Psoas muscle (tissue), 8 donors: ENCODE results near the gene KCTD13. TPM values are rescaled to one million over a fixed set of nuclear protein-coding genes. Genes with fewer than 3 reads are reported as not detected.
"Not testable (repeated sequence)": the region's sequence is repeated elsewhere in the genome, so short reads cannot be mapped to it uniquely, and the experiment has no call there.

Experiments used
- ATAC-seq, 4 donors: fragments of 200-7000 bp; cut with Tn5 transposase; one replicate each; pipeline ENCODE4 v1.9.1; 2020; ENCODE audit warnings: moderate library complexity in 3 of 4, mild to moderate bottlenecking in 2 of 4
- DNase-seq, 2 donors: peaks; one replicate each; pipeline ENCODE4 v3.0.0-alpha.2; 2020
- H3K27ac ChIP-seq: fragments of 200-600 bp; one replicate; pipeline ENCODE4 v1.8.0; 2022
- H3K27me3 ChIP-seq, 3 donors: fragments of 200-600 bp in 1 of 3; one replicate each; pipeline versions ENCODE4 v1.6.1 to v1.8.0; 2013 to 2022; ENCODE audit warnings: low read length in 2 of 3, mild to moderate bottlenecking in 2 of 3, moderate library complexity in 1 of 3; ENCODE audit not compliant: insufficient read depth in 3 of 3
- H3K36me3 ChIP-seq, 2 donors: fragments of 200-600 bp in 1 of 2; one replicate each; pipeline versions ENCODE4 v1.6.1 to v1.8.0; 2013 to 2022; ENCODE audit warnings: low read depth in 1 of 2, mild to moderate bottlenecking in 1 of 2, moderate library complexity in 1 of 2; ENCODE audit not compliant: insufficient read depth in 1 of 2
- H3K4me1 ChIP-seq: fragments of 200-600 bp; one replicate; pipeline ENCODE4 v1.8.0; 2022
- H3K4me3 ChIP-seq: fragments of 200-600 bp; one replicate; pipeline ENCODE4 v1.8.0; 2022; ENCODE audit warnings: mild to moderate bottlenecking
- H3K9me3 ChIP-seq: fragments of 200-600 bp; one replicate; pipeline ENCODE4 v1.8.0; 2022
- CTCF ChIP-seq: fragments of 200-600 bp; IDR thresholded peaks from one replicate; pipeline ENCODE4 v1.8.0; 2022; ENCODE audit warnings: antibody characterized with exemption
- WGBS, 3 donors: extraction: QIAGEN DNeasy Blood & Tissue Kit; methylation state at CpG; one replicate each; pipeline versions ENCODE4 v1.1.6 to v1.1.7; 2013; 5-methylcytosine and 5-hydroxymethylcytosine counted together
- intact Hi-C, 2 donors: fragments of 100-400 bp; cut with DNase I; formaldehyde crosslinking; loops; one replicate each; pipeline versions ENCODE4 v1.11.0 to v1.14.2; 2022
- polyA plus RNA-seq, 3 donors: library from polyadenylated mRNA; stranded (reverse); fragments of 200-250 nt; gene quantifications; one replicate each; pipeline ENCODE4 v1.2.3, GENCODE V29; 2013
- total RNA-seq, 4 donors: library from RNA; stranded (reverse); fragmentation: NEBNext Ultra II Directional in 2 of 4; extraction: Animal tissue kit (Norgen Biotek cat#: 25700) in 2 of 4; gene quantifications; one replicate each; pipeline versions ENCODE4 v1.2.1 to v1.2.4, GENCODE V29; 2021 to 2023
- donor health status: healthy with polysubstance abuse.
- donor health status: DM: no; HTN: no; CAD: no; lungs with moderate emphysema.
- donor health status: Bipolar disorder and iron deficiency.
- donor health status: healthy.
- donor health status: DM: yes; HTN: yes; CAD: no.
- donor health status: DM: no; HTN: no; CAD: no.
- donor health status: DM: no; HTN: no; CAD: no.
- donor health status: DM: yes; HTN: yes; CAD: no.

Gene KCTD13
- total and polyA plus RNA-seq, 7 donors, result 2.2 to 5.4 (median 4.7) TPM

- Histone ChIP-seq H3K27me3 (no peaks in the 10 kb centered on the region), H3K27ac (peak overlapping the region; percentile 83), H3K9me3 (no peaks in the 10 kb centered on the region), H3K4me1 (no peaks in the 10 kb centered on the region), H3K4me3 (peak overlapping the region; percentile 75), H3K36me3 (peaks cover 0 to 9% of the 10 kb centered on the region in 2 donors)
- no peak for DNase-seq
- no peak for TF ChIP-seq CTCF
- intact Hi-C loops, result loop anchor here in 1 of 2 donors (5.0 kb wide), 1 partner anchor 34 kb away; the partner anchor contains the start of gene KCTD13
- 45 to 47% (median 47%) methylated on average over 10 of the region's 10 CpGs for WGBS, 3 donors
- peak in 1 of 4 donors; percentile 5 for ATAC-seq
These were observed 35.1 kb upstream of the KCTD13 start for GRCh38 chr16:29961127-29961478.

- H3K4me3 ChIP-seq, H3K27me3 ChIP-seq, H3K36me3 ChIP-seq, DNase-seq, H3K27ac ChIP-seq, ATAC-seq, H3K9me3 ChIP-seq, H3K4me1 ChIP-seq: not testable (repeated sequence)
- intact Hi-C loops, result loop anchor here in 1 of 2 donors (5.0 kb wide), 2 partner anchors 33 to 42 kb away; partner anchors contain the start of gene KCTD13
- 85 to 88% (median 87%) methylated on average over 4 of the region's 4 CpGs for WGBS, 3 donors
These were observed 33.8 kb upstream of the KCTD13 start for GRCh38 chr16:29959821-29960220.

GRCh38 chr16:29959293-29959692 is 33.3 kb upstream of the KCTD13 start:
- WGBS, 3 donors, result 79 to 88% (median 84%) methylated on average over 9 of the region's 9 CpGs
- no peak for DNase-seq
- H3K4me1 ChIP-seq, result no peaks in the 10 kb centered on the region
- no peak overlapping the region for H3K27ac ChIP-seq
- H3K4me3 ChIP-seq, result no peak overlapping the region
- H3K36me3 ChIP-seq, result no peaks in the 10 kb centered on the region
- intact Hi-C loops, result loop anchor here in 1 of 2 donors (5.0 kb wide), 1 partner anchor 43 kb away; no protein-coding TSS in a partner anchor
- H3K9me3 ChIP-seq, result no peaks in the 10 kb centered on the region
- ATAC-seq, result no peak
- TF ChIP-seq CTCF, result no peak
- H3K27me3 ChIP-seq, result no peaks in the 10 kb centered on the region

GRCh38 chr16:29958756-29959155 is 32.7 kb upstream of the KCTD13 start:
- Histone ChIP-seq H3K36me3 (no peaks in the 10 kb centered on the region), H3K27ac (no peak overlapping the region), H3K4me1 (no peaks in the 10 kb centered on the region), H3K4me3 (no peak overlapping the region), H3K27me3 (no peaks in the 10 kb centered on the region), H3K9me3 (no peaks in the 10 kb centered on the region)
- ATAC-seq, result no peak
- intact Hi-C loops, result loop anchor here in 1 of 2 donors (5.0 kb wide), 1 partner anchor 44 kb away; no protein-coding TSS in a partner anchor
- 87 to 92% (median 91%) methylated on average over 5 of the region's 5 CpGs for WGBS, 3 donors
- no peak for DNase-seq
- TF ChIP-seq CTCF, result no peak

GRCh38 chr16:29951625-29952365 is 25.8 kb upstream of the KCTD13 start:
- ATAC-seq (no peak), DNase-seq (no peak)
- H3K27me3 ChIP-seq, result no peaks in the 10 kb centered on the region
- no peak overlapping the region for H3K4me3 ChIP-seq
- no peaks in the 10 kb centered on the region for H3K36me3 ChIP-seq
- no peak overlapping the region for H3K27ac ChIP-seq
- TF ChIP-seq CTCF, result no peak
- intact Hi-C loops, result no loop called here
- no peaks in the 10 kb centered on the region for H3K9me3 ChIP-seq
- H3K4me1 ChIP-seq, result no peaks in the 10 kb centered on the region
- WGBS, 3 donors, result 84 to 89% (median 89%) methylated on average over 8 of the region's 8 CpGs
